Measurements from ENCODE around the gene UBQLN1. TPM values are rescaled to one million over a fixed set of nuclear protein-coding genes. Genes with fewer than 3 reads are reported as not detected.

The UBQLN1 gene
- 249 TPM for total RNA-seq

GRCh38 chr9:83707768-83708514 lies at the start of gene UBQLN1:
TSS of gene UBQLN1 (minus strand) at chr9:83707958. CDS start at chr9:83707679, 279 bp downstream.

GRCh38 chr9:83622939-83623678 lies 84.6 kb downstream of the UBQLN1 start, which contains the start of gene IDNK:
TSS of gene IDNK (plus strand) at chr9:83623143. CDS start at chr9:83623172, 29 bp downstream.

Other genes starting within 250 kb of the UBQLN1 start
- 26.5 TPM for gene FRMD3, start 169.6 kb downstream of the UBQLN1 start, total RNA-seq
- 6.2 TPM for gene IDNK, start 84.8 kb downstream of the UBQLN1 start, total RNA-seq
- gene GKAP1, start 109.8 kb upstream of the UBQLN1 start, total RNA-seq, result 18.5 TPM
- gene KIF27, start 213.5 kb upstream of the UBQLN1 start, total RNA-seq, result 17.5 TPM